CD1c-positive myeloid dendritic cell (primary cell): ENCODE results near the gene TMEM37.
"Not testable (repeated sequence)": the region's sequence is repeated elsewhere in the genome, so short reads cannot be mapped to it uniquely, and the experiment has no call there.

Experiments
- DNase-seq: peaks from one replicate; pipeline ENCODE4 v3.0.0-alpha.2; 2016; ENCODE audit errors: extremely low spot score

TMEM37 gene, protein sequence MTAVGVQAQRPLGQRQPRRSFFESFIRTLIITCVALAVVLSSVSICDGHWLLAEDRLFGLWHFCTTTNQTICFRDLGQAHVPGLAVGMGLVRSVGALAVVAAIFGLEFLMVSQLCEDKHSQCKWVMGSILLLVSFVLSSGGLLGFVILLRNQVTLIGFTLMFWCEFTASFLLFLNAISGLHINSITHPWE

GRCh38 chr2:119431155-119431975 lies at the start of gene TMEM37:
TSS of gene TMEM37 (plus strand) at chr2:119431854. CDS start at chr2:119431904, 50 bp downstream.
- peak; percentile 28 for DNase-seq

DNA sequence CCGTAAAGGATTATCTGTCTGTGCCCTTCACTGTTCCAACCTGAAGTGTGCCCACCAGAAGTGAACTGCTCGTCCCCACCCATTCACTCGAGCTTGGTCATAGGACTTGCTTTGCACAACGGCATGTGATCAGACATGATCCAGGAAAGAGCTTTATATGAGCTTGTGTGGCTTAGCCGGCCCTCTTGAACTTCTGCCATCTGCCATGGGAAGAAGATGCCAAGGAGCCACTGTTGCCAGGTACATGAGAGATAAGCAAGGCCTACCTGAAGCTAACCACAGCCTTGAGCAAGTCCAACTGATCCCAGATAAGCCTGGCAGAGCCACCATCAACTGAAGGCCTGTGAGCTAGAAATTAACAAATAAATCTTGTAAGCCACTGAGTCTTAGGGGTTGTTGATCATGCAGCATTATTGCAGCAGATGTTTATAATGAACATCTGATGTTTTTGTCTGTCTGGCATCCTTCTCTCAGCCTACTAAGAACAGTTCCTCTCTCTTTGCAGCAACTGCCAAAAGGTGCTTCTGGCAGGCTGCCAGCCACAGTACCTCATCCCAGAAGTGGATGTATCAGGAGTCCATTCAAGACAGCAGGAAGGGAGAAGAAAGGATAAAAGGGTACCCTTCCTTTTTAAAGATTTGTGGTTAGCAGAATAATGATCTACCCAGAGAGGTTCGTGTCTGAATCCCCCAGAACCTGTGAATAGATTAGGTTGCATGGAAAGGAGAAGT lies 48.1 kb upstream of the TMEM37 start:
- no peak for DNase-seq

DNA sequence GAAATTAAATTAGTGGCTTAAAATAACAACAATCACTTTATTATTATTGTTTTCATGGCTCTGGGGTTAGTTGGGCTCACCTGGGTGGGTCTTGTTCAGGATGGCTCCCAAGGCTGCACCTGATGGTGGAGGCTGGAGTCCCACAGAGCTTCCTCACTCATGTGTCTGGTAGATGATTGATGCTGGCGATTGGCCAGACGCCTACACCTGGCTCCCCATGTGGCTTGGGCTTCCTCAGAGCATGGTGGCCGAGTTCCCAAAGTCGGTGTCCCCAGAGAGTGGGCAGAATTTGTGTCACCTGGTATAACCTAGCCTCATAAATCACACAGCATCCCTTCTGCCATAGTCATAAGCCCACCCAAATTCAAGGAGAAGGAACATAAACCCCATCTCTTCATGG lies 46.7 kb upstream of the TMEM37 start:
- DNase-seq, result no peak

GRCh38 chr2:119385466-119385865 lies 46.2 kb upstream of the TMEM37 start:
- peak; percentile 52 for DNase-seq

- peak; percentile 97 for DNase-seq
These were observed 44.1 kb upstream of the TMEM37 start for GRCh38 chr2:119387381-119388129.

GRCh38 chr2:119389615-119390306 lies 41.9 kb upstream of the TMEM37 start:
- DNase-seq, result no peak

DNA sequence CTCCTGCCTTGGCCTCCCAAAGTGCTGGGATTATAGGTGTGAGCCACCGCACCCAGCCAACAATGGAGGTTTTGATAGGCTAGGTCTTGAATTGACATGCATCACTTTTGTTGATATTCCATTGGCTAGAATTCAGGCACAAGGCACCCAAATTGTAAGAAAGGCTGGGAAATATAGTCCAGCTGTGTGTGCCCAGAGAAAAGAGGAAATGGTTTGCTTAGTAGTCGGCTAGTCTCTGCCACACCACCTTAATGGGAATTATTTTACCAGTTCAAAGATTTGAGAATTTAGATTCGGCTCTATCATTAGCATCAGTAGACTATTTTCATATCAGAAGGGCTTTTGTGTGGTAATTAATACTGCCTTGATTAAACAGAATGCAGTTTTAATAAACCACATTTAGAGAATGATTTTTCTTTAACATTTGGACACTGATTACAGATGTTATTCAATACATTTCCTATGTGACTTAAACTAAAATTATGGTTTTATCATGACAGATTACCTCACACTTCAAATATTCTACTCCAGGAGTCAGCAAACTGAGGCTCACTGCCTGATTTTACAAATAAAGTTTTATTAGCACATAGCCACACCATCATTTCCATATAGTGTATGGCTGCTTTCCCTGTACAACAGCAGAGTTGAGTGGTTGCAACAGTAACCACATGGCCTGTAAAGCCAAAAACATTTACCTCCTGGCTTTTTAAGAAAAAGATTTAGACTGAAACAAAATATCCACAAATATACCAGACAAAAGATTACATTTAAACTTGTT lies 37.5 kb upstream of the TMEM37 start:
- DNase-seq, result no peak

DNA sequence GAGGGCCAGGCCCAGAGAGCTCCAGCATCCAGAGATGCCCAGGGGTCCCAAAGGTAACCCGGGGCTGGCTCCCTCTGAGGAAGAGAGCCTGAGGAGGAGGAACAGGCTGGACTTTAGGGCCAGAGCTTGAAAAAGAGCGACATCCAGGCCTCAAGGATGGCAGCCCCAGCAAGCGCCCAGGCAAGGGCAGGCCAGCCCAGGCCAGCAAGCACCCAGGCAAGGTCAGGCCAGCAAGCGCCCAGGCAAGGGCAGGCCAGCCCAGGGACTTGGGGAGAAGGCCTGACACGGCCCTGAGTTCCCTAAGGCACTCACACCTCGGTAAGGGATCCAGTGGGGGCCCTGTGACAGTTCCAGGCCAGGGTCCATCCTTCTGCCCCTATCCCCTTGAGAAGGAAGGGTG lies 34.5 kb upstream of the TMEM37 start:
- no peak for DNase-seq

DNA sequence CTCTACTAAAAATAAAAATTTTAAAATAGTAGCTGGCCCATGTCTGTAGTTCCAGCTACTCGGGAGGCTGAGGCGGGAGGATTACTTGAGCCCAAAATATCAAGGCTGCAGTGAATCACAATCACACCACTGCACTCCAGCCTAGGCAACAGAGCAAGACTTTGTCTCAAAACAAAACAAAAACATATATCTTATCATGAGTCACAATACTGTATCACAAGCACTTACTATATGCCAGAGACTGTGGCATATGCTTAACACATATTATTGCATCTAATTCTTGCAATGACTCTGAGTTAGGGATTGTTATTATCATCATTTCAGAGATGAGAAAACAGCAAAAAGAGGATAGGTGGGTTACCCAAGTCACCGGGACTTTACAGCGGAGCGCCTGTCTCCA lies 29.5 kb upstream of the TMEM37 start:
- DNase-seq, result no peak

DNA sequence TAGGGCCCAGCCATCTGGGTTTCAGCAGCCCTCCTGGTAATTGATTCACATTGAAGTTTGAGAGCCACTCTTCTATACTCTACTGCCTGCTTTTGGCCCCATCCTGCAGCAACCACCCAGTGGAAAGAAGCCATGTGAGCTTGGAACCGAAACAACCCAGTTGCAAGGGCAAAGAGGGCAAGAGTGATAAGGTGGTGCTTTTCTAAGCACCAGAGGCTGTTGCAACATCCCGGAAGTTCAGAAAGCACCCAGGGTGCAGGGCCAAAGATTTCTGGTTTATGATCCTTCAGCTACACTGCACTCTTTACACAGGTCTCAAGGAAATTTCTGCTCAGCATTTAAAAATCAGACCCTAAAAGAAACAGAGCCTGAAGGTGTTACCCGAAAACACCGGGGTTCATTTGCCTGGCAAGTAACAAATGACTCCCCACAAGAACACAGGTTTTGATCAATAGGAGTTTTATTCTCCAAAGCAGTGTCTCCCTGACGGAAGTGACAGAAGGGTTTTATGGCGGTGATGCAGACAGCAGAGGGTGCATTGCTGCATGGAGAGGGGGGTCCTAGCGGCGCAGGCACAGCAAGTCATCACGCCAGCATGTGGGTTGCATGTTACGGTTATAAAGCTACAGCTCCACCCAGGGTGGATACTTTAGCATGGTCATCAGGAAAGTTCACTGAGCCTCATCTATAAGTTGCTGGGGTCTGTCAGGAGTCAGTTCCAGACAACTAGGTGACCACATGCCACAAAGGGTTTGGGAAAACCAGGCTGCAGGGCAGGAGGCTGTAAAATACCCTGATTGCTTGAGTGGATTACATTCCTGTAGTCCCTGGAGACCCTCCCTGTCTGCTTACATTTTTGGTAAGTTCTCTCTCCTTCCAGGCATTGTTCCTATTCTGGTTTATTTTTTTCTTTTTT lies 28.8 kb upstream of the TMEM37 start:
- no peak for DNase-seq

DNA sequence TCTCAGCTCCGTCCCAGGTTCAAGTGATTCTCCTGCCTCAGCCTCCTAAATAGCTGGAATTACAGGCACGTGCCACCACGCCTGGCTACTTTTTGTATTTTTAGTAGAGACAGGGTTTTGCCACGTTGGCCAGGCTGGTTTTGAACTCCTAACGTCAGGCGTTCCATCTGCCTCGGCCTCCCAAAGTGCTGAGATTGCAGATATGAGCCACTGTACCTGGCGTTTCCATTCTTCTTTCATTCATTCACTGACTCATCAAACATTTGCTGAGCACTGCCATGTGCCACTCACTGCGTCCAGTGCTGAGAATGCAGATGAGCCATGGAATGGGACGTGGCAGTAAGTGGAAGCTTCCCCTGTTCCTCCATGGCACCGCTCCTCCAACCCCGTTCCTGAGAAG lies 28.0 kb upstream of the TMEM37 start:
- not testable (repeated sequence) for DNase-seq

- DNase-seq, result no peak
These were observed 26.5 kb upstream of the TMEM37 start for GRCh38 chr2:119405151-119405550.

DNA sequence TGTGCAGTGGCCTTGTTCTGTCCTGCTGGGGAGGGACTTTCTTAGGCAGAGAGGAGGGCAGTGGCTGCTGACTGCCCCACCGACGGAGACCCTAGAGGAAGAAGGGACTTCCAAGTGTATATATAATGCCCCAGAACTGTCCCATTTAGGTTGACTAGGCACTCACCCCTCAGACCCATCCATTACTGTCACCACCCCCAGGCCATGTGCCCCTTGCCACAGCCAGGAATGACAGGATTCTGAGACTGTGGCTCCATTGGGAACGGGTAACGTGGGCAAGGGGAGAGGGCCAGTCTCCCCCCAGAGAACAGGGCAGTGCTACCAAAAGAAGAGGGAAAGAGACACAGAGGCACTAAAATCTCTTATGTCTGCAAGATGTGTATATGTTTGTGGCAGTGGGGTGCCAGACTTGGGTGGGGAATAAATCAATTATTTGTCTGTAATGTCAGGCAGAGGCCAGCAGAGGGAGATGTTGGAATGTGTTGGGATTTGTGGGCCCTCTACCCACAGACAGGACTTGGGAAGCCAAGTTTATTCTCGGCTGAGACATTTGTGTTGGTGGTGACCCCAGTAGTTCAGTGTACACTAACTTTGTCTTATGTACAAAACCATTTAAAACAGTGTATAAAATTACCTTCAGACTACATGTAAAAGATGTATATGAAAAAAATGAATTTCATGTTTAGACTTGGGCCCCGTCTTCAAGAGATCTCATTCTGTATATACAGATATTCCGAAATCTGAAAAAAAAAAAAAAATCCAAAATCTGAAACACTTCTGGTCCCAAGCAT lies 24.0 kb upstream of the TMEM37 start:
- peak; percentile 72 for DNase-seq

- no peak for DNase-seq
These were observed 23.4 kb upstream of the TMEM37 start for GRCh38 chr2:119408221-119408619.

- DNase-seq, result no peak
These were observed 22.1 kb upstream of the TMEM37 start for GRCh38 chr2:119409506-119409905.

- DNase-seq, result no peak
These were observed 16.8 kb upstream of the TMEM37 start for GRCh38 chr2:119414894-119415293.

DNA sequence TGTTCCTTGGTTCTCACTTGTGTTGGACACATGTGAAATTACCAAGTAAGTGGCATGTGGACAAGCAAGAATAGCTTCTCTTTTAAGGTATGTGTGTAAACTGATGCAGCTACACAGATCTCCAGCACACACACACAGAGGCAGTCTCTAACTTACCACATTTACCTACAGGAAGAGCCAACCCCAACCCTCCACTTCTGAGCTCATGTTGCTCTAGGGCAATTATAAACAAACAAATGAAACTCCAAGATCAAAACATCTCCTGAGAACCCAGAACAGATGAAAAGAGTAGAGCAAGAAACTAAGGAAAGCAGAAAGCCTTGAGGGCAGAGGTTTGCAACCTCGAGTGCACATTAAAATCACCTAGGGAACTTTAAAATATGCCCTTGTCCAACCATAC lies 16.0 kb upstream of the TMEM37 start:
- no peak for DNase-seq

- DNase-seq, result no peak
These were observed 15.2 kb upstream of the TMEM37 start for GRCh38 chr2:119416299-119416923.
